Stimulated activated naive CD8-positive, alpha-beta T cell treated with anti-CD3 and anti-CD28 coated beads, Interleukin-15, Interleukin-2, amounts not matched to agents 100 ng/mL and 50 ng/mL, for 24 hours (primary cell): ENCODE data around the gene DIPK1B.

ENCODE experiments used
- H3K27ac Mint-ChIP-seq: one replicate; pipeline ENCODE4 v1.8.0; 2021; ENCODE audit warnings: mild to moderate bottlenecking, mixed read lengths
- H3K27me3 Mint-ChIP-seq: one replicate; pipeline ENCODE4 v1.8.0; 2021; ENCODE audit warnings: mixed read lengths
- H3K36me3 Mint-ChIP-seq: one replicate; pipeline ENCODE4 v1.8.0; 2021; ENCODE audit warnings: low read depth, mixed read lengths
- H3K4me1 Mint-ChIP-seq: one replicate; pipeline ENCODE4 v1.8.0; 2021; ENCODE audit warnings: low read depth, mixed read lengths
- H3K4me3 Mint-ChIP-seq: one replicate; pipeline ENCODE4 v1.8.0; 2021; ENCODE audit warnings: mild to moderate bottlenecking, mixed read lengths
- H3K9me3 Mint-ChIP-seq: one replicate; pipeline ENCODE4 v1.8.0; 2021; ENCODE audit warnings: mixed read lengths

Gene DIPK1B

DNA sequence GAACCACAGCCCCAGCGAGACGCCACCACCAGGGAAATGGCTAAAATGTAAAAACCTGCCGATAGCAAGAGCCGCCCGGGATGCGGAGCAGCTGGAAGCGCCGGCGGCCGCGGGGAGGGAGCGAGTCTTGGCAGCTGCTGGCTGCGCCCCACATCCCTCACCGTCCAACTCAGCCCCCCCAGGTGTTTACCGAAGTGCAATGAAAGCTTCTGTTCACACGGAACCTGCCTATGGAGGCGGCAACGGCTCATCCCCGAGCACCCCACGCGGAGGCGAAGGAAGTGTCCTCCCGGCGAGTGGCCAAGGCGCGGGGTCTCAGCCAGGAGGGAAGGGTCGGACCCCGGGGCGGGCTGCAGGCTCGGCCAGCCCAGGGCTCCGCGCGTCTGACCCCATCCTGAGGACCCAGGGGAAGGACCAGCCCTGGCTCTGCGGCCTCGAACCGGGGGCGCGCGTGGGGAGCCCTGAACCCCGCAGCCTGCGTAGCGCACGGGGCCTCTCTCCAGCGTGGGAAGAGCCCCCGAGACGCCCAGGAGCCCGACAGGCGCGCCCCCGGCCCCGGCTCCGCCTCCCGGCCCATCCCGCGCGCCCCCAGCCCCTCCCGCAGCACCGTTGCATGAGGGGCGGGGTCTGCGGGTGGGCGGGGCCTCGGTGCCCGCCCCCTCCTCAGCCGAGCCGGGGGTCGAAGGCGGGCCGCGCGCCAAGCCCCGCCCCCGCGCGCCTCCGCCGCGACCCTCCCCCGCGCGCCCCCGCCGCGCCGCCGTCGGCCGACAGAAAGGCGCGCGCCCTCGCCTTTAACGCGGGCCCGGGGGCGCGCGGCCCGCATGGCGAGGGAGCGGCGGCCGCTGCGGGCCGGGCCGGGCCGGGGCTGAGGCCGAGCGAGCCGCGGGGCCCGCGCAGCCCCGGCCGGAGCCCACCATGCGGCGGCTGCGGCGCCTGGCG lies at the start of gene DIPK1B:
Gene DIPK1B (plus strand): TSS at position 822 of the 939 bp plus-strand sequence. CDS start 94 bp downstream, at position 916.
- no peak within 1 kb of the TSS for H3K27ac Mint-ChIP-seq
- H3K27me3 Mint-ChIP-seq, result peaks cover 31% of the 10 kb centered on the region
- no peaks in the 10 kb centered on the region for H3K36me3 Mint-ChIP-seq
- peak within 1 kb of the TSS; percentile 48 for H3K4me3 Mint-ChIP-seq
- no peaks in the 10 kb centered on the region for H3K9me3 Mint-ChIP-seq
- H3K4me1 Mint-ChIP-seq, result no peaks in the 10 kb centered on the region

DNA sequence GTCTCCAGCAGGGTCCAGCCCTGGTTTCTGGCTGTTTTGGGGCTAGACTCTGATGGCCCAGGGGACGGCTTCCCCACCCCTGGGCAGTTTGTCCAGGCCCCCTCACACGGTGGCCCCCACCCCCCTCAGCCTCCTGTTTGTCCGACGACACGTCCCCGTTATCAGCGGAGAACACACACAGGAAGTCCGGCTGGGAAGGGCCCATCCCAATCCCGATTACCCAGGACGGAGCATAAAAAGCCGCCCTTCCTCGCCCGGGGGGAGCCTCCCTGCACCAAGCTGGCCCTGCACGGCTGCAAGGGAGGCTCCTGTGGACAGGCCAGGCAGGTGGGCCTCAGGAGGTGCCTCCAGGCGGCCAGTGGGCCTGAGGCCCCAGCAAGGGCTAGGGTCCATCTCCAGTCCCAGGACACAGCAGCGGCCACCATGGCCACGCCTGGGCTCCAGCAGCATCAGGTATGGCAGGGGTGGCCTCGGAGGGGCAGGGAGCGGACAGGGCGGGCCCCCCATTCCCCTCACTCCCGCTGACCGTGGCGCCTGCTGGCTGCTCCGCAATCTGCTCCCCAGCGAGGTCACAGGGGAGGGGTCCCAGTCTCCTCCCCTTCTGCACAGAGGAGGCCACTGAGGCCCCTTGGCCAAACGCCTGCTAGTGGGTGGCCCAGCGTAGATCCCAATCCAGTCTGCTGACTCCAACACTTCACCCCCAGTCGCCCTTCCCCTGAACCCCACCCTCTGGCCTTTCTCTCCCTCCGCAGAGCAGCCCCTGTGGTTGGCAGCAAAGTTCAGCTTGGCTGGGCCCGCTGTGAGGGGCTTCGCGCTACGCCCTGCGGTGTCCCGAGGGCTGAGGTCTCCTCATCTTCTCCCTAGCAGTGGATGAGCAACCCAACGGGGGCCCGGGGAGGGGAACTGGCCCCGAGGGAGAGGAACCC lies 49.5 kb upstream of the DIPK1B start, which contains the start of gene EGFL7:
Gene EGFL7 (plus strand): TSS at position 261 of the 926 bp plus-strand sequence. CDS start 5,367 bp downstream, outside the sequence.
- Mint-ChIP-seq H3K27me3 (peaks cover 8% of the 10 kb centered on the region), H3K4me1 (peaks cover 8% of the 10 kb centered on the region), H3K9me3 (no peaks in the 10 kb centered on the region), H3K4me3 (no peak within 1 kb of the TSS), H3K36me3 (no peaks in the 10 kb centered on the region), H3K27ac (no peak within 1 kb of the TSS)

DNA sequence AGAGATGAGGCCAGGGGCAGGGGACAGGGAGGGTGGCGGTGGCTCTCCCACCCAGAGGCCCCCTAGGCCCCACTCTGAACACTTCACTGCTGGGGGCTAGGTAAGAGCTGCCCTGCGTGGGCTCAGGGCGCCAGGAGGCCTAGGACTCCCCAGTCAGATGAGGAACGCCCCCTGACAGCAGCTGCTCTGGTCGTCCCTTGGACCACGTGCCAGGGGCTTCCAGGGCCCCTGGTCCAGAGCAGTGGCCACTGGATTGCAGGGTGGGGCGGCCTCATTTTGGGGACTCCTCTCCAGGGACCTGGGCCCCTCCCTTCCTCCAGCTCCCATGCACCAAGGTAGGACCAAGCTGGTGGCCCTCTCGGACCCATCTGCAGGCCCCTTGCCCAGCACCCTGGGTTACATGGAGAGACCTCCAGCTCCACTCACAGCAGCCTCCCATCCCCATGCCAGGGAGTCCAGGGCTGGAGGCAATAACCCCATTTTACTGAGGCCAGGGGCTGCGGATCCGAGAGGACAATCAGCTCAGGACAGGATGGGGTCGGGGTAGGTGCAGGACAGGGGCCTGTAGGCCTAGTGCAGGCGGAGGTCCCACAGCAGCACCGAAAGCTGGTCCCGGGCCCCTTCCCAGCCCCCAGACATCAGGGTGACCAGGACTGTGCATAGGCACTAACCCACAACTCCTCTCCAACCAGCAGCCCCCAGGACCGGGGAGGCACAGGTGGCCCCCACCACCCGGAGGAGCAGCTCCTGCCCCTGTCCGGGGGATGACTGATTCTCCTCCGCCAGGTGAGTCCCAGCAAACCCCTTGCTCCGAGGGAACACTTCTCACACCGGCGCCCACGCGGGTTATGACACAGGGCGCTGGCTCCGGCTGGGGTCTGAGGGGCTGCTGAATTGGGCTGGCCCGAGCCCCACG lies 48.1 kb upstream of the DIPK1B start:
- H3K4me3 Mint-ChIP-seq, result no peak overlapping the region
- no peaks in the 10 kb centered on the region for H3K9me3 Mint-ChIP-seq
- H3K27ac Mint-ChIP-seq, result no peak overlapping the region
- no peaks in the 10 kb centered on the region for H3K27me3 Mint-ChIP-seq
- H3K36me3 Mint-ChIP-seq, result no peaks in the 10 kb centered on the region
- H3K4me1 Mint-ChIP-seq, result peaks cover 4% of the 10 kb centered on the region

DNA sequence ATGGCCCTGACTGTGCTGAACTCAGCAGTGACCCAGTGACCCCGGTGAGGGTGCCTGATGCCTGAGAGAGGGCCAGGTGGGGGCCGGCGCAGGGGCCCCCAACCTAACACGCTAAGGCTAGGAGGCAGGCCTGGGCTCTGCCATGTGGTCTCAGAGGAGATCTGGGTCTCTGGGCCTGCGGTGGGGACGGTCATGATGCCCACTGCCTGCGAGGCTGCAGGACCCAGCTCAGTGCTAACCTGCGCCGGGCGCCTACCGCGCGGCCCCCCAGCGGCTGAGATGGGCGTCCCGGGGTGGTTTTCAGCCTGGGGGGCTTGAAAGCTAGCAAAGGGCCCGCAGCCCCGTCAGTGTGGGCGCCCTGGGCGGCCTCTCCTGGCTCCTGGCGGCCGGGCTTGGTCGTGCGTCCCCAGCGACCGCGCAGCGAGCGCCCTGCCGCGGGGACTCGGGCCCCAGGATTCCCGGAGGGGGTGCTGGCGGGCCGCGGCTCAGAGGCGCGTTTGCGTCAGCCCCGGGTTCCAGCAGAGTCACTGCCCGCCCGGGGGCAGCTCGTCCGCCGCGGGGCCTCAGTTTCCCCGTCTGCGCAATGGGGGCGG lies 47.2 kb upstream of the DIPK1B start:
- Mint-ChIP-seq H3K27me3 (no peaks in the 10 kb centered on the region), H3K27ac (no peak overlapping the region), H3K4me3 (peak overlapping the region; percentile 41), H3K4me1 (peaks cover 4% of the 10 kb centered on the region), H3K9me3 (no peaks in the 10 kb centered on the region), H3K36me3 (no peaks in the 10 kb centered on the region)

DNA sequence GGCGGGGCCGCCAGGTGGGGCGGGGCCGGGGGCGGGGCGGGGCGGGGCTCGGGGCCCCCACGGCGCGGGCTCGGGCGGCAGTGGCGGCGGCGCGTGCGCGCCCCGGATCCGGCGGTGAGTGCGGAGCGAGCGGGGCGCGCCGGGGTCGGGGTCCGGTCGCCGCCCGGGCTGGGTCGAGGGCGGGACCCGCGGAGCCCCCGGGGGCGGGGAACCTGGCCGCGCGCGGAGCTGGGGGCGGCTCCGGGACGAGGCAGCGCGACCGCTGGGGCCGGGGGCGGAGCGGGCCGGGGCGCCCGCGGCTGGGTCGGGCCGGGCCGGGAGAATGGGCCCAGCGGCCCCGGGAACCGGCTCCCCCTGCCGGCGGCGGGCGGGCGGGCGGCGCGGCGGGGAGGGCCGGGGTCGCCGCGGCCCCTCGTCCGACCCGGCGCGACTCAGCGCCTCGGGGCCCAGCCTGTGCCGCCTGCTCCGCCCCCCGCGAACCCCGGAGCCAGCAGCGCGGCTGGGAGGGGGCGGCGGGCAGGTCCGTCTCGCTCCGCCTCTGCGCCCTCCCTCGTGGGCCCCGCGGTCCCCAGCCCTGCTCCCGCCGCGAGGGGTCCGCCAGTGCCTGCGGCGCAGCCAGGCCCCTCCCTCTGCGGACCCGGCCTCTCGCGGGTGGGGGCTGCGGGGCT lies 46.5 kb upstream of the DIPK1B start:
- Mint-ChIP-seq H3K9me3 (no peaks in the 10 kb centered on the region), H3K36me3 (no peaks in the 10 kb centered on the region), H3K27me3 (no peaks in the 10 kb centered on the region), H3K4me1 (peaks cover 4% of the 10 kb centered on the region), H3K4me3 (no peak overlapping the region), H3K27ac (no peak overlapping the region)

DNA sequence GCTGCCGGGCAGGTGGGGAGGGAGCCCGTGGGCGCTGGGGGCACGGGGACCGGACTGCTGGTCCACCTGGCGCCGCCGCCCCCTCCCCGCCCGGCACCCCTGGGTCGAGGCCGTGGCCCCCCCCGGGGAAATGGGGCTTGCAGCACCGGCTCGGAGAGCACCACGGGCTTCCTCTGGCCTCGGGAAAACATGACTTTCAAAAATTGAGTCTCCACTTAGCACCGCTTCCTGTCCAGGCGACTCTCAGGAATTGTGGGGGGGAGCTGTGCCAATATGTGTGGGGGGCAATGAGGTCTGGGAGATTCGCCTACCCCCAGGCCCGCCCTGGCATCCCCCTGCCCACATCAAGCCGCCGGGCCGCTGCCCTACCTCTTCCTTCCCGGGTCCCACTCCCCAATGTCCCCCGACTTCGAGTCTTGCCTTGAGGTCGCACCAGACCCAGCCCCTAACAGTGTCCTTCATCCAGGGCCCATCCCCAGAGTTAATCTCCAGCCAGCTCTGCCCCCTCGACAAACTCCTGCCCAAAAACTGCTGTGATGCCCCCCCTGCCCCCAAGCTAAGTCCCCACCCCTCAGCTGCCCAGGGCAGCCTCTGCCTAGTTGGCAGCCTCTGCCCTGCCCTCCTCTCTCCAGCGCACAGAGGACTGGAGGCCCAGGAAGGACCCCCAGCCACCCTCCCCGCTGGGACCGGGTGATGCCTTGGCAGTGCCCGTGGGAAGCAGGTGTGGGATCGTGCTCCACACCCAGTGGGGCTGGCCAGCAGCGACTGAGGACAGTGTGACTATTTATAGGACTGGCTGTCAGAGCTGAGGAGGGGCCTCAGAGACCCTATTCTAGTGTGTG lies 45.8 kb upstream of the DIPK1B start:
- H3K4me3 Mint-ChIP-seq, result peak overlapping the region; percentile 36
- H3K4me1 Mint-ChIP-seq, result peaks cover 4% of the 10 kb centered on the region
- H3K27ac Mint-ChIP-seq, result no peak overlapping the region
- no peaks in the 10 kb centered on the region for H3K36me3 Mint-ChIP-seq
- H3K9me3 Mint-ChIP-seq, result no peaks in the 10 kb centered on the region
- H3K27me3 Mint-ChIP-seq, result no peaks in the 10 kb centered on the region

DNA sequence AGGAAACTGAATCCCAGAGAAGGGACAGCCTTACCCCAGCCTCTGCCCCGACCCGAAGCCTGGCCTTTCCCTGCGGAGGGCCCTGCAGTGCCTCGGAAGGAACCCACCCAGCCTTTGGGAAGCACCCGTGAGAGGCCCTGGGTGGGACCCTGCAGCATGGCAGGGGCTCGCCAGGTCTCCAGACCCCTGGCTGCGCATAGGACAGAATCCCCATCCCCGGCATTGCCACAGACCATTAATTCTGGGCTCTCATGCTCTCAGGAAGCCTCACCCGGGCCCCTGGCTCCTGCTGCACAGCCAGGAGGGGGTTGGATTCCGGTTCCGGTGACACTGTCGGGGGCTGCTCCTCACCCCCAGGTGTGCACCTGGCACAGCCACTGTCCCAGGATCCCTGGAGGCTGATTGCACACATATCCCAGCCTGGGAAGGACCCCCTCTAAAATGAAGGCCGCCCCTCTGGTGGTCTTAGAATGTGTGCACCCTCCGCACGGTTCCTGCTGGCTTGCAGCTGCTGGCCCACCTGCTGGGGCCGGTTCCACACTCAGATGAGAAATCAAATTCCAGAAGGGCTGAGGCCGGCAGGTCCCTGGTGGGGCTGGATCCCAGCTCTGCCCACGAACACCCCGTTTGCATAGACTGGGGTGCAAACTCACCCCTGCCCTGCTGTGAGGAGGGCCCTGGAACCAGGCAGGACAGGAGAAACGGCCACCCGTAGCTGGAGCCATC lies 45.0 kb upstream of the DIPK1B start:
- Mint-ChIP-seq H3K4me3 (no peak overlapping the region), H3K9me3 (no peaks in the 10 kb centered on the region), H3K4me1 (peaks cover 4% of the 10 kb centered on the region), H3K36me3 (no peaks in the 10 kb centered on the region), H3K27me3 (no peaks in the 10 kb centered on the region), H3K27ac (no peak overlapping the region)

DNA sequence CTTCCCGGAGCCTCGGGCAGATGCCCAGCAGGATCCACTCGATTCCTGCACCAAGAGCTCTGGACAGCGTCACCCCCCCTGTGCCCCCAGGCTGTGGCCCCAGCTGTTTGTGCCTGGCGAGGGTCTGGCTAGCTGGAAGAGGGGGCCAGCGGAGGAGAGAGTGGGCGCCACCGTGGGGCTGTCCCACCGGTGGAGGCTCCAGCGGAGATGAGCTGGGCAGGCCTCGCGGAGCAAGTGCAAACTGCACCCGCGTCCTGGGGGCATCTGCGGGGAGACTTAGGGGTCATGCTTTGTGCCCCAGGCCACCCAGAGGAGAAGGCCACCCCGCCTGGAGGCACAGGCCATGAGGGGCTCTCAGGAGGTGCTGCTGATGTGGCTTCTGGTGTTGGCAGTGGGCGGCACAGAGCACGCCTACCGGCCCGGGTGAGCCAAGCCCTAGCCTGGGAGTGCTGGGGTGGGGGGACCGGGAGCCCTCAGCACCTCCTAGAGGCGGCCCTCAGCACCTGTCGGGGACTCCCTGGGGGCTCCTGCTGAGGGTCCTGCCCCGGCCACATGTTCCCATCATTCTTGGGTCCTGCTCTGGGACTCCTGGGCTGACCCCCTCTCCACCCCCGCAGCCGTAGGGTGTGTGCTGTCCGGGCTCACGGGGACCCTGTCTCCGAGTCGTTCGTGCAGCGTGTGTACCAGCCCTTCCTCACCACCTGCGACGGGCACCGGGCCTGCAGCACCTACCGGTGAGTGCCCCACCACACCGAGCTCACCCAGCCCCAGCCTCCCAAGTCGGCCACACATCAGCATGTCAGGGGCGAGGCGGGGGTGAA lies 44.2 kb upstream of the DIPK1B start:
- Mint-ChIP-seq H3K9me3 (no peaks in the 10 kb centered on the region), H3K36me3 (no peaks in the 10 kb centered on the region), H3K27me3 (no peaks in the 10 kb centered on the region), H3K4me3 (no peak overlapping the region), H3K4me1 (peaks cover 4% of the 10 kb centered on the region), H3K27ac (no peak overlapping the region)

DNA sequence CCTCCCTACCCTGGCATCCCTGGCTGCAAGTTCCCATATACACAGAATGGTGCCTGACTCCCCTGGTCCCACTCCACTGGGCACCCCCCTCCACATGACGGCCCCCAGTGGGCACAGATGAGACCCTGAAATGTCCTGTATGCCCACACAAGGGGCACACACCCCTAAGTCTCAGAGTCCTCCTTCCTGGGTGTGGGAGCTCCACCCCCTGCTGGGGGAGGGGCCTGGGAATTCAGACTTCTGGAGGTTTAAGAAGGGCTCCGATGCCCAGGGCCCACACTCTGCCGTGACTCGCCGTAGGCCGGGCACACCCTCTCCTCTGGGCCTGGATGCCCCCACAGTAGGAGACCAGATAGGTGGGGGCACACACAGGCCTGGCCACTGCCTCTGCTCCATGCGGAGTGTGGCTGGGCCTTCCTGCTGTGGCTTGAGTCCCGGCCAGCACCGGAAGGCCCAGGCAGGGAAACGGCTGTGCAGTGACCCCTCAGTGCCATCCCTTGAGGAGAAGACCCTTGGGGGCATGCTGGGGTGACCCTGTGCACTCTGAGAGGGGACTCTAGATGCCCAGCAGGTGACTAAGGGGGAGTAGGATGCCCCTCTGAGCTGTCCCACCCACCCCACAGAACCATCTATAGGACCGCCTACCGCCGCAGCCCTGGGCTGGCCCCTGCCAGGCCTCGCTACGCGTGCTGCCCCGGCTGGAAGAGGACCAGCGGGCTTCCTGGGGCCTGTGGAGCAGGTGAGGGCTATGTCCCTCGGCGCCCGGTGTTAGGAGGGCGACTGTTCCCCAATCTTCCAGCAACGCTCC lies 43.2 kb upstream of the DIPK1B start:
- Mint-ChIP-seq H3K9me3 (no peaks in the 10 kb centered on the region), H3K27me3 (no peaks in the 10 kb centered on the region), H3K4me3 (no peak overlapping the region), H3K36me3 (no peaks in the 10 kb centered on the region), H3K27ac (no peak overlapping the region), H3K4me1 (peaks cover 4% of the 10 kb centered on the region)

DNA sequence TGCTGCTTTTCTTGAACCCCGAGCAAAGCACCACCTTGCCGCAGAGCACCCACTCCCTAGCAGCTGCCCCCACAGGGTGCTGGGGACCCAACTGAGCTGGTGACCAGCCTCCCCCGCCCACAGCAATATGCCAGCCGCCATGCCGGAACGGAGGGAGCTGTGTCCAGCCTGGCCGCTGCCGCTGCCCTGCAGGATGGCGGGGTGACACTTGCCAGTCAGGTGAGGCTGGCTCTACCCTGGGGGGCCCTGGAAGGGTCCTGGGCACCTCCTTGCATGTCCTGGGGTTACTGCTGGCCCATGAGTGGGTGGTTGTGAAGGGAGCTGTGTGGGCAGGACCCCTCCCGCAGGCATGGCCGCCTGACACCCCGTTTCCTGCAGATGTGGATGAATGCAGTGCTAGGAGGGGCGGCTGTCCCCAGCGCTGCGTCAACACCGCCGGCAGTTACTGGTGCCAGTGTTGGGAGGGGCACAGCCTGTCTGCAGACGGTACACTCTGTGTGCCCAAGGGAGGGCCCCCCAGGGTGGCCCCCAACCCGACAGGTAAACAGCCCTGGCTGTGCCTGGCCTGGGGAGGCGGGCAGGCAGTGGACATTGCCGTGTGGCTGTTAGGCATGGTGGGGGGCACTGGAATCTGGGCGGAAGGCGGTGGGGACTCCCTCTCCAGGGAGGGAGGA lies 42.4 kb upstream of the DIPK1B start:
- Mint-ChIP-seq H3K27ac (no peak overlapping the region), H3K4me3 (no peak overlapping the region), H3K9me3 (no peaks in the 10 kb centered on the region), H3K27me3 (no peaks in the 10 kb centered on the region), H3K4me1 (peaks cover 4% of the 10 kb centered on the region), H3K36me3 (no peaks in the 10 kb centered on the region)
